ENCODE results near the gene FBLN1.

The FBLN1 gene

DNA sequence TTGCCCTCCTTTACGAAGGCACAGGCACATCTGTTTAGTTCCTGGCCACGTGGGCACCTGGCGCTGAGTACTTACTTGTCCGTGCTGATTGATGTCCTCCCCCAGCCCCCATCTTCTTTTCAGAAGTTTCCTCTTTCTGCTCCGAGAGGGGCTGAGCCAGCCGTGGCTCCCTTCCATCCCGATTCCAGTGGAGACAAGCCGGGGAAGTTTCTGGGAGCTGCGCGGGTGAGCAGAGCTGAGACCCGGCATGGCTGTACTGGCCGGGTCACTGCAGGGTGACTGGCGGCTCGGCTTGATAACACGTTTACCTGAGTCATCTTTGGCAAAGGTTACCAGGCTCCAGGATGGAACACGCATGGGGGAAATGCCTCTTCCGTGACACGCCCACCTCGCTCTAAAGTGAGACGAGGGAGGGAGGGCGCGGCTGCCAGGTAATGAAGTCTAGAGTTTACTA, 123.5 kb downstream of the FBLN1 start:
- peak overlapping the region; percentile 78 for H3K27ac ChIP-seq

DNA sequence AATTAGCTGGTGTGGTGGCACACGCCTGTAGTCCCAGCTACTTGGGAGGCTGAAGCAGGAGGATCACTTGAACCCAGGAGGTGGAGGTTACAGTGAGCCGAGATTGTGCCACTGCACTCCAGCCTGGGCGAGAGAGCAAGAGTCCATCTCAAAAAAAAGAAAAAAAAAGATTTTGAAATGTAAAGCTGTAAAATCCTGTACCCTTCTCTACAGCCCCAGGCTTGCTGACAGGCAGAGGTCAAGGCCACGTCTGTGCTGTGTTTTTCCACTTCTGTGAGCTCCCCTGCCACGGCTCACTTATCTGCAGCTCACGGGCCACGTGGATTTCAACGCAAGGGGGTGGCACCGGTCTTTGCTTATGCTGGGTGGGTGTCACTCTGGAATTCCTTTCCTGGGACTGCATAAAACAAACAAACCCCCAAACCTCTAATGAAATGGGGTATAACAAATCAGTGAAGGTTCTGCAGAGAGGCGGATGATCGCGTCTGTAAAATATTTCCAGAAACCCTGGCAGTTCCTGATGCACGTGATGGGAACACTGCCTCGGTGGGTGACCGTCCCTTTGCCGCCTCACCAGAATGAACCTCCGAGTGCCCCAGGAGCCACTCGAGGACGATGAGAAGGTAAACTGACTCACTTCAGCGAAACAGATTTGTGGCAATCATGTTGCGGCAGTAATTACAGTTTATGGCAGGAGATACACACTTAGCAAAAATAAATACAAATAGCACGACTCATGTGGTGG, 125.0 kb downstream of the FBLN1 start:
- no peak overlapping the region for H3K27ac ChIP-seq
- DNase-seq (ENCODE audit: low read depth, low spot score): no peak

More for the DNA sequence above, 123.5 kb downstream of the FBLN1 start:
- DNase-seq (ENCODE audit: low read depth, low spot score): peak; percentile 91

- H3K27ac ChIP-seq: no peak overlapping the region
- DNase-seq (ENCODE audit: low read depth, low spot score): no peak
Measured at GRCh38 chr22:45628515-45628914, 125.8 kb downstream of the FBLN1 start.

DNA sequence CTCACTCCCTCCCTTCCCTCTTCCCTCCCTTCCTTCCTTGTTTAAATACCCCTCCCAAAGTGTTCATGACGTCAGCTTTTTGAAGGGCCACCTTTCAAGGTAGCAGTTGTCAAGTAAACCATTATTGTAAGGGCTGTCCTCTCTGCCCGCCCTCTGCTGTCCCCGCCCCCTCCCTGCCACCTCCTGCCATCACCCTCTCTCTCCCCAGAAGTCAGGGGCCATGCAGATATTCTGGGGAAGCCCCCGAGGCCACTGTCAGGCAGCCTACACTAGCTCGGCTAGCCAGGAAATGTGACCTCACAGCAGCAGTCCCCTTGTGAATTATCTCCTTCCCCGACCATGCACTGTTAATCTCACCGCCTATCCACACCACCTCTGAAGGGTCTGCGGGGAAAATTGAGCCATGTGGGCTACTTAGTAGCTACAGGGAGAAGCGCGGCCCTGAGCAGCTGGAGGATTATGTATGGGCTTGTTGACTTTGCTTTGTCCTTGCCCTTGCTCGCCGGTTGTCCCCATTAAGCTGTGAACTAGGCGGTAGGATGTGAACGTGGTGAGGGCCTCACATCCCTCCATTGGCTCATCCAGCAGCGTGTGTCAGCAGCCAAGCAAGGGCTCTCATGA, 126.9 kb downstream of the FBLN1 start:
- H3K27ac ChIP-seq: no peak overlapping the region
- DNase-seq (ENCODE audit: low read depth, low spot score): no peak

GRCh38 chr22:45630436-45630835, 127.8 kb downstream of the FBLN1 start:
- no peak overlapping the region for H3K27ac ChIP-seq
- DNase-seq (ENCODE audit: low read depth, low spot score): no peak

- no peak overlapping the region for H3K27ac ChIP-seq
- DNase-seq (ENCODE audit: low read depth, low spot score): no peak
Measured at GRCh38 chr22:45631140-45631840, 128.6 kb downstream of the FBLN1 start.

DNA sequence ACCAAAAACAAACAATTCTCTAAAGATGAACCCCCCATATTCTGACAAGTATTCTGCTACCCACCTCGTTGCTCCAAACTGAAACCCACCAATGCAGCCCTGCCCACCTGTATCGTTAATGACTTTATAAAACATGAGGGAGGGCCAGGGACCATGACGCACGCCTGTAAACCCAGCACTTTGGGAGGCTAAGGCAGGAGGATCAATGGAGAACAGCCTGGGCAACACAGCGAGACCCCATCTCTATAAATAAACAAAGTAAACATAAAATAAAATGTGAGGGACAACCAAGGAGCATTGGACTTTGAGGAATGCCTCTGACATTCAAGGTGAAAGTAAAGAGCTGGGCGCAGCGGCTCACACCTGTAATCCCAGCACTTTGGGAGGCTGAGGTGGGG, 129.2 kb downstream of the FBLN1 start:
- no peak overlapping the region for H3K27ac ChIP-seq
- no peak for DNase-seq (ENCODE audit: low read depth, low spot score)

GRCh38 chr22:45632791-45633515, 130.3 kb downstream of the FBLN1 start:
- no peak overlapping the region for H3K27ac ChIP-seq
- DNase-seq (ENCODE audit: low read depth, low spot score): no peak

- no peak overlapping the region for H3K27ac ChIP-seq
- DNase-seq (ENCODE audit: low read depth, low spot score): no peak
Measured at GRCh38 chr22:45636683-45637082, 134.0 kb downstream of the FBLN1 start.

DNA sequence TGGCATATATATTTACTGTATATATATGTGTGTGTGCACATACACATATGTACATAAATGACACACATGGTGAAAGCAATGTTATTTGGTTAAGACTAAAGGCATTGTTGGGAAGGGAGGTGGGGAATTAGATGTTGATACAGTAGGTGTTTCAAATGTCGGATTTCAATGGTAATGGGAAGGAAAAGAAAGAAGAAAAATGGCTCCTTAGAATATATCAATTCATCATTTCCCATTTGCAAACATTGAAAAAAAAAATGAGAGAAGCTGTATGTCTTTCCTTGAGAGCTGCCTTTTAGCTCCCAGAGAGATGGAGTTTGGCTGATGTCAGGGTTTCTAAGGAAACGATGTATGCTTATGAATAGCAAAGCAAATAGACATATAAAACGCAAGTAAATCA, 135.5 kb downstream of the FBLN1 start:
- DNase-seq (ENCODE audit: low read depth, low spot score): no peak
- peak overlapping the region; percentile 86 for H3K27ac ChIP-seq

DNA sequence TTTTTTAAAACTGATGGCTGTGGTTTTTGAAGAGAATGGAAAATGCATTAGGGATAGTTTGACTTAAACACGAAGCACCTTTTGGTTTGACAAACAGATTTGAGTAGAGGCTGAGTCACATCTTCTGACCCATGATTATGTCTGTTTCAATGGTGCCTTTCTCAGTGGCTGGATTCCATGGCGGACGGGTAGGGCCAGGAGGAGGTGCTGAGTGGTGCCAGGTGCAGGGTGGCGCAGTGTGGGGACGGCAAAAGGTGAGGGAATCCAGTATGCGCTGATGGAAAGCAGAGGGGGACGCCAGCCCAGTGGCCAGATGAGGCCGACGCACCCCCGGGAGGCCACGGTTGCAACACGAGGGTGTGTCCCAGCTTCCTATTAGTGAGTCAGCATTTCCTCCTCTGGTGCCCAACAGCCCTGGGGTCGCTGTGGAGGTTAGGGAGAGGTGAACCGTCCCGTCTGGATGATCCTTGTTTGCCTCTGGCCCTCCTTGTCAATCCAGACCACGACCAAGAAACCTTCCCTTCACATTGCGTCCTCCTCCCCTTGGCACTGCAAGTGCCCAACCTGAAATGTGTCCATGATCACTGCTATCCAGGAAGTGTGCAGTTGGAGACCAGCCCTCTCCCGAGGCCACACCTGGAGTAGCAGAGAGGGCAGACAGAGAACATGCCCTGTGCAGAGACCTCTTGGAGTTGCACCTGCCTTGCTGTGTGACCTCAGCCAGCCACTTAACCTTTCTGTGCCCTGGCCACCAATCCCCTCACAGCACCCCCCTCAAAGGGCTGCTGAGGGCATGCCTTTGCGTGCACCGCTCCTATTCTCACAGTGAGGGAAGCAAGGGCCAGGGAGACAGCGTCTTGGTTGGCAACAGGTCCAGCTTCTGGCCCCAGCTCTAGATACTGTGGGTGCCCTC, 136.4 kb downstream of the FBLN1 start:
- peak; percentile 39 for DNase-seq (ENCODE audit: low read depth, low spot score)
- H3K27ac ChIP-seq: peak overlapping the region; percentile 86

GRCh38 chr22:45639747-45640102, 137.0 kb downstream of the FBLN1 start:
- peak overlapping the region; percentile 86 for H3K27ac ChIP-seq
- no peak for DNase-seq (ENCODE audit: low read depth, low spot score)

- DNase-seq (ENCODE audit: low read depth, low spot score): no peak
- H3K27ac ChIP-seq: no peak overlapping the region
Measured at GRCh38 chr22:45640291-45640940, 137.7 kb downstream of the FBLN1 start.

DNA sequence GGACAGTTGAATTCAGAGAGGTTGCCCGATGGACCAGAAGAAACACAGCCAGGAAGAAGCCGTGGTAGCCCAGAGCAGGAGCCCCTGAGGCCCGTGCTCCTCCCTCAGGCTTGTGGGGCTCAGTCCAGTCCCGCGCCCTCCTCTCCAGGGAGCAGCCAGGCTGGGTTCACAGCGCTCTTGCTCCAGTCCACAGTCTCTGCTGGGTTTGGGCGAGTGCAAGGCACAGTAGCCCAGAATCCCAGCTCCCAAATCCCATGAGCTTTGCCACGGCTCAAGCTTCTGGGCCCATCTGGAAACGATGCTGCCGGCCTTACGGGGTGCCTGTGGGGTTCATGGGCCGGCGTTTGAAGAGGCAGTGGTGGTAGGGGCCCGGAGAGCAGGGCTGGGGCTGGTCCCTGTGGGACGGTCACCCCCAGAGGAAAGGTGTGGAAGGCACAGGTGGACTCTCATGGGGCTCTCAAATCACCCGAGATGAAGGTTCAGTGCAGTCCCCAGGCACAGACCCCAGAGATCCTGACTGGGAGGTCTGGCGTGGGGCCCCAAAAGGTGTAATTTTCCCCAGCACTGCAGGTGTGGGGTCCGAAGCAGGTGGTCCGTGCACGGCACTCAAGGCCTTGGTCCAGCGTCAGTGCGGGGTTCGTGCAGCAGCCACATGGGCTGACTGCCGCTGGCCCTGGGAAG, 138.4 kb downstream of the FBLN1 start:
- H3K27ac ChIP-seq: no peak overlapping the region
- no peak for DNase-seq (ENCODE audit: low read depth, low spot score)

DNA sequence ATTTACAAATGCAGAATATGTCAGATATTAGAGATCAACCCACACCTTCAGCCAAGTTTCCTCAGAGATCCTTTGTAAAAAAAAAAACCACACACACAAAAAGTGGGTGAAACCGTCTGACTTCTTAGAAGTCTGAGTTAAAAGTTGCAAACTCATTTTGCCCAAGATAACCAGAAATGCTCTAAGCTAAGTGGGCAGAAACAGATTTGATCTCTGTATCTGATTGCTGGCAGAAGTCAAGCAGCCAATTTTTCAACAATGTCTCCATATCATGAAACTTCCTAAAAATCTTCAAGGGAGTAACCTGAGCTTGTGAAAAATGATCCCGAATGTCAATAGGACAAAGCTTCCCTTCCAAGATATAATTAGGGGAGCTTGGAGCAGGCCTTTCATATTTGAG, 140.3 kb downstream of the FBLN1 start:
- DNase-seq (ENCODE audit: low read depth, low spot score): no peak

GRCh38 chr22:45644714-45645113, 142.0 kb downstream of the FBLN1 start:
- no peak for DNase-seq (ENCODE audit: low read depth, low spot score)

More for the DNA sequence above, 140.3 kb downstream of the FBLN1 start:
- H3K27ac ChIP-seq: no peak overlapping the region

GRCh38 chr22:45645150-45645525, 142.5 kb downstream of the FBLN1 start:
- no peak for DNase-seq (ENCODE audit: low read depth, low spot score)

More at GRCh38 chr22:45644714-45645113, 142.0 kb downstream of the FBLN1 start:
- no peak overlapping the region for H3K27ac ChIP-seq

GRCh38 chr22:45645526-45646414, 143.1 kb downstream of the FBLN1 start:
- H3K27ac ChIP-seq: no peak overlapping the region
- no peak for DNase-seq (ENCODE audit: low read depth, low spot score)

More at GRCh38 chr22:45645150-45645525, 142.5 kb downstream of the FBLN1 start:
- H3K27ac ChIP-seq: no peak overlapping the region
